NCI-H1105 treated with DMSO at 0.1 percent for 48 hours (cell line): ENCODE measurements around the gene MYOD1.

Source experiments
- DNase-seq: peaks from one replicate; lab custom pipeline; 2025; lab: John Stamatoyannopoulos, UW

MYOD1 gene

GRCh38 chr11:17771415-17771814 is 52.0 kb downstream of the MYOD1 start:
- no peak for DNase-seq
